Fibroblast of skin of scalp (primary cell): Measurements from ENCODE around the gene ALG9. TPM values are rescaled to one million over a fixed set of nuclear protein-coding genes. Genes with fewer than 3 reads are reported as not detected.
"Not testable (repeated sequence)": the region's sequence is repeated elsewhere in the genome, so short reads cannot be mapped to it uniquely, and the experiment has no call there.

ENCODE experiments used
- DNase-seq: peaks from one replicate; pipeline ENCODE4 v3.0.0-alpha.2; 2013
- polyA plus RNA-seq, 2 experiments: library from polyadenylated mRNA; unstranded; fragments of 120-200 nt; gene quantifications; one replicate each; pipeline ENCODE4 v1.2.1, GENCODE V29; 2013; ENCODE audit not compliant: insufficient read length in 2 of 2

Gene ALG9, protein sequence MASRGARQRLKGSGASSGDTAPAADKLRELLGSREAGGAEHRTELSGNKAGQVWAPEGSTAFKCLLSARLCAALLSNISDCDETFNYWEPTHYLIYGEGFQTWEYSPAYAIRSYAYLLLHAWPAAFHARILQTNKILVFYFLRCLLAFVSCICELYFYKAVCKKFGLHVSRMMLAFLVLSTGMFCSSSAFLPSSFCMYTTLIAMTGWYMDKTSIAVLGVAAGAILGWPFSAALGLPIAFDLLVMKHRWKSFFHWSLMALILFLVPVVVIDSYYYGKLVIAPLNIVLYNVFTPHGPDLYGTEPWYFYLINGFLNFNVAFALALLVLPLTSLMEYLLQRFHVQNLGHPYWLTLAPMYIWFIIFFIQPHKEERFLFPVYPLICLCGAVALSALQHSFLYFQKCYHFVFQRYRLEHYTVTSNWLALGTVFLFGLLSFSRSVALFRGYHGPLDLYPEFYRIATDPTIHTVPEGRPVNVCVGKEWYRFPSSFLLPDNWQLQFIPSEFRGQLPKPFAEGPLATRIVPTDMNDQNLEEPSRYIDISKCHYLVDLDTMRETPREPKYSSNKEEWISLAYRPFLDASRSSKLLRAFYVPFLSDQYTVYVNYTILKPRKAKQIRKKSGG
- polyA plus RNA-seq (2013, experiment 1 of 2; ENCODE audit: insufficient read length) = 40.2 TPM
- 39.8 TPM for polyA plus RNA-seq (2013, experiment 2 of 2; ENCODE audit: insufficient read length)

GRCh38 chr11:111870886-111871692 is at the start of gene ALG9:
ALG9 (minus strand) TSS chr11:111871581; CDS start chr11:111871482, 99 bp downstream.
- peak; percentile 87 for DNase-seq

- DNase-seq = no peak
Observed at GRCh38 chr11:111920908-111921307, 49.5 kb upstream of the ALG9 start.

- DNase-seq = peak; percentile 58
Observed at GRCh38 chr11:111918390-111919256, 47.2 kb upstream of the ALG9 start, which contains the start of gene C11orf52. C11orf52 (plus strand) TSS chr11:111918913; CDS start chr11:111918973, 60 bp downstream.

- no peak for DNase-seq
Observed at GRCh38 chr11:111917788-111918187, 46.4 kb upstream of the ALG9 start.

DNA sequence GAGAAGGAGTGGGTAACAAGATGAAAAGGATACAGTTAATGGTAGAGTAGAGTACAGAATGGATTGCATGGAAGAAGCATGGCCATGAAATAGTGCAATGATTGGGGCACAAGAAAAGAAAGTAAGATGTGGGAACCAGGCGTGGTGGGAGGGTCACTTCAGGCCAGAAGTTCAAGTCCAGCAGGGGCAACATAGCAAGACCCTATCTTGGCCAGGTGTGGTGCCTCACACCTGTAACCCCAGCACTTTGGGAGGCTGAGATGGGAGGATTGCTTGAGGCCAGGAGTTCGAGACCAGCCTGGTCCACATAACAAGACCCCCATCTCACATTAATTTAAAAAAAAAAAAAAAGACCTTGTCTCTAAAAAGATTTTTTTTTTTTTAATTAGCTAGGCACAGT is 45.9 kb upstream of the ALG9 start:
- DNase-seq = no peak

GRCh38 chr11:111916768-111917167 is 45.4 kb upstream of the ALG9 start:
- DNase-seq = no peak

DNA sequence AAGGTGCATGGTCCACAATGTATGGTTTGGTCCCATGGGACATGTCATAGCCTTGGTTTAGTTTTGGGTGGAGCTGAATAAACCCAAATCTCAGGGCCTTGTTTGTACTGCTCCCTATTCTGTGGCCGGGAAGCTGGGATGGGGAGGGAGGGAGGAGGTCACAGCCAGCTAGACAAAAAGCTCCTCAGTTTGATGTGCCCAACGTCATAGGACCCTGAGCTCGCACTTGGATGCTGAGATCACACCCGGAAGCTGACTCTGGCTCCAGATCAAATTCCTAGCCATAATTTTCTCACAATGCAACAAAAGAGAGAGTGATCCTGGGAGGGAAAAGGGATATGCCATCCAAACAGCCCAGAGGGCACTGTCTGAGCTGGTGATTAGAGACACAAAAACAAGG is 42.6 kb upstream of the ALG9 start:
- DNase-seq = peak; percentile 95

- DNase-seq = peak; percentile 64
Observed at GRCh38 chr11:111913031-111913861, 41.9 kb upstream of the ALG9 start.

GRCh38 chr11:111912535-111912934 is 41.2 kb upstream of the ALG9 start, which contains the start of gene HSPB2:
HSPB2 (plus strand) TSS chr11:111912734; CDS start chr11:111912830, 96 bp downstream.
- DNase-seq = peak; percentile 41

DNA sequence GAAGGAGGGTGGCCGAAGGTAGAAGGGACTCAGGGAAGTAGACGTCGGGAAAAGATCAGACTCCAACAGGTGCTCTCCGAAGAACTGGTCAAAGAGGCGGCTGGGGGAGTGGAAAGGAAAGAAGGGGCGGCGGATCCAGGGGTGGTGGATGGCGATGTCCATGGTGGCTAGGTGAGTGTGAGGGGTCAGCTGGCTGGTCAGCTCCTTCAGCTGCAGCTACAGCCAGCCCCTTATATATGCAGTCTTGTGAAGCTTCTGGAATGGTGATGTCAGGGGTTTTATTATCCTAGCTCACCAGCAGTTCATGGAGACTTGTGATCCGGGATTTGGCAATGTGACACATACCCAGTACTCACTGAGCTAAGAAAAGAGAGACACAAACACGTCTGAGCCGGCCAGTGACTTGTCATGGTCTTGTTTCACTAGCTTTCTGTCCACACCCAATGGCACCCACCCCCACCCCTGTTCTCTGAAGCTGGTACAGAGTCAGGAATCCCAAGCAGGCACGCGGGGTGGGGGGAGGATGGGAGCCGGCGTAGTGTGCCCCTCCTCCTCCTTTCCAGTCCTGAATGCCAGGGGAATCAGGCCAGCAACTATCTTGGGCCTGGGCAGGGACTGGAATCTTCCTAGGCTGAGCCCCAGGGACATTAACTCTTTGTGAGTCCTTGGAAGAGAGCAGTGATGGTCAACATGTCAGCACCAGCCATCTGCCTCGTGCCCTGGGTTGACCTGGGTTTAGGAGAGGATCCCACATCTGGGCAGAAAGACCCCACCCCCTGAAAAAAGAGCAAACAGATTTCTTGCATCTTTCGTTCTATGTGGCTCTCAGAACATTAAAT is 40.4 kb upstream of the ALG9 start, which contains the start of gene CRYAB:
CRYAB (minus strand) TSS at position 208 of the 839 bp plus-strand sequence; CDS start at position 162, 46 bp downstream.
- DNase-seq = peak; percentile 99

DNA sequence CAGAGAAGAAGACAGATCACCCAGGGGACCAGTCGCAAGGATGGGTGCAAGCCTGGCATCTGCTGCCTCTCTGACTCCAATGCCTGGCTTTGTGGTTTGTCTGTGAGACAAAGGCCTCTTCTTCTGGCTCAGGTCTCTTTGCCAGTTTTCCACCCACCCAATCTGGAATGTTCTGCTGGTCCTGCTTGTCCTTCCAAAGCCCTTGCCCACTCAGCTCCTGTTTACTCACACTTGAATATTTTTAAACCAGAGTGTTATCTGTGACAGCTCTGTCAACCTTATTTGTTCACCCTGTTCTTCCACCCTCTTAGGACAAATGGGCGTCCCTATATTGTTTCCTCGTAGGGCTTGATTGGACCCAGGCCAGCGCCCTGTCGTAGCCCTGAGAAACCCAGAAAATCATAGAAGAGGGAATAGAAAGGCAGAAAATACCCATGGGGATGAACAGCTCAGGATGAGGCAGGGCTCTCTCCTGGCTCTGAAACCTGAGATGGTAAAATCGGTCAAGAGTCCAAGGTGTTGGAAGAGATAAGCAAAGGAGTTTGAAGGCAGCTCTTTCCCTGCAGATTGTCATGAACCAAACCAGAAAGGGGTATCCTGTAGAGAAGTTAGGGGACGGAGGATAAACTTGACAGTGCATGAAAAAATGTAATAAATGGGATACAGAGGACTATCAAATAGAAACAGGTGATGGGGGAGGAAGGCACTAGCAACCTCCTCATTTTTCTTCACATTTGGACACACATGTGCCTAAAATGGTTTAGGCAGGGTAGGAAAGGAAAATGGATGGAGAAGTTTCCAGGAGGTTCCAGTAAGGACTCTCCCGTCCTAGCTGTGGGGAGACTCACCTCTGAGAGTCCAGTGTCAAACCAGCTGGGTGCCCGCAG is 39.5 kb upstream of the ALG9 start:
- DNase-seq = no peak

GRCh38 chr11:111909378-111909777 is 38.0 kb upstream of the ALG9 start:
- no peak for DNase-seq

DNA sequence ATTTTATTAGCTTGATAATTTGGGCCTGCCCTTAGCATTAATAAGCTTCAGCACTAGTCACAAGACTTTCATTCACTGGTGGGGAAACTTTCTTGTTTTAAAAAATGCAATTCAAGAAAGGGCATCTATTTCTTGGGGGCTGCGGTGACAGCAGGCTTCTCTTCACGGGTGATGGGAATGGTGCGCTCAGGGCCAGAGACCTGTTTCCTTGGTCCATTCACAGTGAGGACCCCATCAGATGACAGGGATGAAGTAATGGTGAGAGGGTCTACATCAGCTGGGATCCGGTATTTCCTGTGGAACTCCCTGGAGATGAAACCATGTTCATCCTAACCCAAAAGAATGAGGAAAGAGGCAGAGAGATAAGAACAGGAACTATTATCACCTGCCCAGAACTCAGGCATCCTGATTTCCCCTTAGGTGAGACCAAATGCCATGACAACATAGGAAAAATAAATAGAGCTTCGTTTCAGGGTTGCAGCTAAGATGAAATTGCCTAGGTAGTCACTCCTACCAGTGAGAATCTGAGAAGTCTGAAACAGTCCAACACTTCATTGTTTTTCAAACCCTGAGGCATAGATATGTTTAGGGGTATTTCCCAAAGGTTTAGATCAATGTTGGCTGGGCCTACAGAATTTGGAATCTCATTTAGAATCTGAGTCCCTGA is 37.4 kb upstream of the ALG9 start:
- DNase-seq = no peak

DNA sequence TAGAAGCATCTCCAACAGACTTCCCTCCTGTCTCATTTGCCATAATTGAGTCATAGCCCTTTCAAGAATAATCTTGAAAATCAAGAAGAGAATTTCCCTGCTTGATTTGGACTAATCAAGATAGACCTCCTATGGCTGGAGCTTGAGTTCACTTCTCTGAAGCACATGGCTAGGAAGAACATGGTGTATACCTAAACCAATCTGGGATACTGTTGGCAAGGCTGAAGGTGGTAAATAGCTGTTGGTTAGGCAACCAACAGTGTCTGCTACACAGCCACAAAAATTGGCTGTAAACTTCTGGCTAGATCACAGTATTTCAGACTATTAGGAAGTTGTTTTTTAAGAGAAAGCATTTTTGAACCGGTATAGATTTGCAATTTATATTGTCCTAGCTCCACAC is 35.3 kb upstream of the ALG9 start:
- no peak for DNase-seq

DNA sequence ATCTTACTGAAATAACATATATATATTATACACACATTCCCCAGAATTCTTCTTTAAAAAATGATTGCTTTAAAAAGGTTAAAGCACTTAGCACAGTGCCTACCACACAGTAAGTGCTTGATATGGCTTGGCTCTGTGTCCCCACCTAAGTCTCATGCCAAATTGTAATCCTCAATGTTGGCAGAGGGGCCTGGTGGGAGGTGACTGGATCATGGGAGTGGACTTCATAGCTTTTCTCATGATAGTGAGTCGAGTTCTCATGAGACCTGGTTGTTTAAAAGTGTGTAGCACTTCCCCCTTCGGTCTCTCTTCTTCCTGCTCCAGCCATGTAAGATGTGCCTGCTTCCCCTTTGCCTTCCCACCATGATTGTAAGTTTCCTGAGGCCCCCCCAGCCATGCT is 34.0 kb upstream of the ALG9 start:
- peak; percentile 86 for DNase-seq

DNA sequence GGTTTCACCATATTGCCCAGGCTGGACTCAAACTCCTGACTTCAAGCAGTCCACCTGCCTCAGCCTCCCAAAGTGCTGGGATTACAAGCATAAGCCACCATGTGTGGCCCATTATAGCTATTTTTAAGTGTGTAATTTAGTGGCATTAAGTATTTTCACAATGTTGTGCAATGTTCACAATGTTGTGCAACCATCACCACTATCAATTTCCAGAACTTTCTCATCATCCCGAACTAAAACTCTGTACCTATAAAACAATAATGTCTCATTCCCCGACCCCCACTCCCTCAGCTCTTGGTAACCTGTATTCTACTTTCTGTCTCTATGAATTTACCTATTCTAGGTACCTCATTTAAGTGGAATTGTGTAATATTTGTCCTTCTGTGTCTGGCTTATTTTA is 15.5 kb upstream of the ALG9 start:
- no peak for DNase-seq

GRCh38 chr11:111886032-111886431 is 14.7 kb upstream of the ALG9 start:
- no peak for DNase-seq

- DNase-seq = not testable (repeated sequence)
Observed at GRCh38 chr11:111885053-111885452, 13.7 kb upstream of the ALG9 start.
